A549 (cell line): ENCODE results near the gene TMEM179. TPM values are rescaled to one million over a fixed set of nuclear protein-coding genes. Genes with fewer than 3 reads are reported as not detected.

Experiments
- ATAC-seq, 2 experiments: fragments of 200-7000 bp in 1 of 2; fragments of >200 bp in 1 of 2; cut with Nextera tagmentation in 1 of 2; cut with Tn5 transposase in 1 of 2; 3 replicates each; pipeline versions ENCODE4 v1.8.0 to v1.9.1; 2018 to 2020; ENCODE audit warnings: mild to moderate bottlenecking in 1 of 2, moderate library complexity in 1 of 2
- CTCF ChIA-PET: fragments of 300-600 bp; sonication (Branson Sonifier 250); formaldehyde crosslinking; extraction: SDS; loops from one replicate; lab custom pipeline; 2021; ENCODE audit warnings: antibody characterized with exemption, inconsistent platforms; lab: Yijun Ruan, JAX
- POLR2A ChIA-PET: fragments of 350-600 bp; formaldehyde crosslinking; extraction: SDS; loops from one replicate; lab custom pipeline; 2021; ENCODE audit warnings: antibody characterized with exemption, inconsistent platforms; lab: Yijun Ruan, JAX
- DNase-seq, 2 experiments: peaks; one replicate each; pipeline versions ENCODE4 v3.0.0 to v3.0.0-alpha.2; 2011 to 2016; ENCODE audit warnings: low read depth in 1 of 2, low spot score in 1 of 2
- FAIRE-seq: peaks from 2 replicates; lab custom pipeline; 2011; peaks lifted over from hg19 to GRCh38; lab: Jason Lieb, UNC
- H3K27ac ChIP-seq, 2 experiments: fragments of >200 bp; sonication (Bioruptor Twin); formaldehyde crosslinking; 3 replicates each; pipeline ENCODE4 v1.5.1; 2016 to 2017
- H3K4me1 ChIP-seq: fragments of >200 bp; sonication (Bioruptor Twin); formaldehyde crosslinking; 3 replicates; pipeline ENCODE4 v1.6.1; 2016
- H3K4me2 ChIP-seq: fragments of >200 bp; sonication (Bioruptor Twin); formaldehyde crosslinking; 3 replicates; pipeline ENCODE4 v1.6.1; 2016
- H3K4me3 ChIP-seq: fragments of >200 bp; sonication (Bioruptor Twin); formaldehyde crosslinking; 3 replicates; pipeline ENCODE4 v1.5.1; 2016
- H3K9me3 ChIP-seq: fragments of >200 bp; sonication (Bioruptor Twin); formaldehyde crosslinking; 3 replicates; pipeline ENCODE4 v1.6.1; 2016
- CHD4 ChIP-seq: fragments of 200-600 bp; sonication (generic); IDR thresholded peaks from 2 replicates; pipeline ENCODE4 v1.6.1; 2016; ENCODE audit warnings: antibody characterized with exemption, mild to moderate bottlenecking, borderline replicate concordance
- EHMT2 ChIP-seq: fragments of 200-600 bp; sonication (generic); IDR thresholded peaks from 2 replicates; pipeline ENCODE4 v1.6.1; 2016; ENCODE audit warnings: antibody characterized with exemption, low read depth, mild to moderate bottlenecking, moderate library complexity
- ESRRA ChIP-seq: fragments of 150-350 bp; IDR thresholded peaks from 2 replicates; pipeline ENCODE4 v1.6.1; 2014; ENCODE audit warnings: mild to moderate bottlenecking, low read length, borderline replicate concordance
- FOSB ChIP-seq: fragments of 250-450 bp; sonication (Bioruptor Pico); IDR thresholded peaks from 2 replicates; pipeline ENCODE4 v1.5.0; 2020; ENCODE audit warnings: mild to moderate bottlenecking, moderate library complexity
- FOSL2 ChIP-seq, 2 experiments: fragments of 450-650 bp in 1 of 2; fragments of >200 bp in 1 of 2; sonication (Bioruptor Twin) in 1 of 2; formaldehyde crosslinking; IDR thresholded peaks; 2 replicates each; pipeline versions ENCODE4 v1.5.0 to v1.6.1; 2016 to 2020; ENCODE audit warnings: mild to moderate bottlenecking in 1 of 2, moderate library complexity in 1 of 2
- FOXS1 ChIP-seq: fragments of 250-450 bp; sonication (Bioruptor Pico); IDR thresholded peaks from 2 replicates; pipeline ENCODE4 v1.5.0; 2020; ENCODE audit warnings: mild to moderate bottlenecking, moderate library complexity
- HDAC2 ChIP-seq: fragments of 200-600 bp; sonication (generic); IDR thresholded peaks from 2 replicates; pipeline ENCODE4 v1.6.1; 2016
- HOXB13 ChIP-seq: fragments of 250-450 bp; sonication (Bioruptor Pico); IDR thresholded peaks from 2 replicates; pipeline ENCODE4 v1.5.0; 2020; ENCODE audit warnings: low read depth, mild to moderate bottlenecking, moderate library complexity
- HOXB5 ChIP-seq: fragments of 250-450 bp; sonication (Bioruptor Pico); IDR thresholded peaks from 2 replicates; pipeline ENCODE4 v1.5.0; 2020; ENCODE audit warnings: mild to moderate bottlenecking, moderate library complexity
- MYC ChIP-seq: IDR thresholded peaks from 2 replicates; pipeline ENCODE4 v1.6.1; 2012; ENCODE audit warnings: mild to moderate bottlenecking, inconsistent platforms, low read length, improper control_type of control experiment, borderline replicate concordance
- NPAS2 ChIP-seq: fragments of 250-450 bp; sonication (Bioruptor Pico); IDR thresholded peaks from 2 replicates; pipeline ENCODE4 v1.8.0; 2022; ENCODE audit warnings: mild to moderate bottlenecking, moderate library complexity, borderline replicate concordance
- PHF8 ChIP-seq: fragments of 200-600 bp; sonication (generic); IDR thresholded peaks from 2 replicates; pipeline ENCODE4 v1.6.1; 2016; ENCODE audit warnings: low read depth, mild to moderate bottlenecking, antibody characterized with exemption, moderate library complexity, borderline replicate concordance
- RAD21 ChIP-seq, 2 experiments: fragments of >200 bp in 1 of 2; sonication (Bioruptor Twin) in 1 of 2; formaldehyde crosslinking in 1 of 2; IDR thresholded peaks in 1 of 2; conservative IDR thresholded peaks in 1 of 2; 2 replicates in 1 of 2; 3 replicates in 1 of 2; pipeline ENCODE4 v1.6.1; 2012 to 2018; ENCODE audit warnings: inconsistent platforms in 1 of 2
- RARB ChIP-seq: fragments of 250-450 bp; sonication (Bioruptor Pico); IDR thresholded peaks from 2 replicates; pipeline ENCODE4 v1.8.0; 2021; ENCODE audit warnings: mild to moderate bottlenecking, moderate library complexity
- REST ChIP-seq: fragments of 200-600 bp; sonication (generic); IDR thresholded peaks from 2 replicates; pipeline ENCODE4 v1.6.1; 2016; ENCODE audit warnings: antibody characterized with exemption, mild to moderate bottlenecking, moderate library complexity
- TP53 ChIP-seq: fragments of 250-450 bp; sonication (Bioruptor Pico); IDR thresholded peaks from 2 replicates; pipeline ENCODE4 v1.5.0; 2021; ENCODE audit warnings: mild to moderate bottlenecking, moderate library complexity
- ZFP36 ChIP-seq: fragments of 450-650 bp; IDR thresholded peaks from 2 replicates; pipeline ENCODE4 v1.6.1; 2014; ENCODE audit warnings: borderline replicate concordance; ENCODE audit not compliant: partially characterized antibody
- WGBS: methylation state at CpG from one replicate; pipeline ENCODE4 v1.1.6; 2017; ENCODE audit errors: missing lambda C conversion rate; 5-methylcytosine and 5-hydroxymethylcytosine counted together
- polyA plus RNA-seq, 4 experiments: library from polyadenylated mRNA; depleted of rRNA in 3 of 4; stranded (reverse); fragments of >200 nt; fragmentation: RNase III in 1 of 4; extraction: RNeasy Plus Mini Kit Qiagen cat#74134 plus additional on column Dnase treatment in 1 of 4; gene quantifications; 2 replicates in 3 of 4; 3 replicates in 1 of 4; pipeline ENCODE4 v1.2.3, GENCODE V29; 2011 to 2017
- TF ChIP-seq, protein P1 (sequence below): fragments of >200 bp; sonication (Bioruptor Twin); formaldehyde crosslinking; IDR thresholded peaks from 3 replicates; pipeline ENCODE4 v1.5.1; 2016
- TF ChIP-seq, protein P2 (sequence below): IDR thresholded peaks from 2 replicates; pipeline ENCODE4 v1.6.1; 2012

TMEM179 gene
- polyA plus RNA-seq, 2 of the 4 experiments (the other 2 are of a cell fraction): 0.63 TPM; not detected in 1

DNA sequence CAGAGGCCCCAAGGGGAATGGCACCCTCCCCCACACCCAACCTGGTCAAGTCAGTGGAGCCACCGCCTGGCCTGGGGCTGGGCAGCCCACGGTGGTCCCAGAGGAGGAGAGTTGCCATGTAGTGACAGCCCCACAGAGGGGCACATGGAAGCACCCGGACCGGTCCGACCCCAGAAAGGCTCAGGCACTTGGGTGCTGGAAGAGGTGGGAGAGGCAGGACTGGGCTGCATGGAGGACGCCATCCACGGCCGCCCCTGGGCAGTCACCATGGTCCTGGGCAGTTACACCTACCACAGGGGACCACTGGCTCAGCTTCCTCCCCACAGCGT is 37.9 kb upstream of the TMEM179 start (continued):
- TF ChIP-seq, protein P1, sequence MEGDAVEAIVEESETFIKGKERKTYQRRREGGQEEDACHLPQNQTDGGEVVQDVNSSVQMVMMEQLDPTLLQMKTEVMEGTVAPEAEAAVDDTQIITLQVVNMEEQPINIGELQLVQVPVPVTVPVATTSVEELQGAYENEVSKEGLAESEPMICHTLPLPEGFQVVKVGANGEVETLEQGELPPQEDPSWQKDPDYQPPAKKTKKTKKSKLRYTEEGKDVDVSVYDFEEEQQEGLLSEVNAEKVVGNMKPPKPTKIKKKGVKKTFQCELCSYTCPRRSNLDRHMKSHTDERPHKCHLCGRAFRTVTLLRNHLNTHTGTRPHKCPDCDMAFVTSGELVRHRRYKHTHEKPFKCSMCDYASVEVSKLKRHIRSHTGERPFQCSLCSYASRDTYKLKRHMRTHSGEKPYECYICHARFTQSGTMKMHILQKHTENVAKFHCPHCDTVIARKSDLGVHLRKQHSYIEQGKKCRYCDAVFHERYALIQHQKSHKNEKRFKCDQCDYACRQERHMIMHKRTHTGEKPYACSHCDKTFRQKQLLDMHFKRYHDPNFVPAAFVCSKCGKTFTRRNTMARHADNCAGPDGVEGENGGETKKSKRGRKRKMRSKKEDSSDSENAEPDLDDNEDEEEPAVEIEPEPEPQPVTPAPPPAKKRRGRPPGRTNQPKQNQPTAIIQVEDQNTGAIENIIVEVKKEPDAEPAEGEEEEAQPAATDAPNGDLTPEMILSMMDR: no peak
- TF ChIP-seq, protein P2, sequence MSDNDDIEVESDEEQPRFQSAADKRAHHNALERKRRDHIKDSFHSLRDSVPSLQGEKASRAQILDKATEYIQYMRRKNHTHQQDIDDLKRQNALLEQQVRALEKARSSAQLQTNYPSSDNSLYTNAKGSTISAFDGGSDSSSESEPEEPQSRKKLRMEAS: no peak

DNA sequence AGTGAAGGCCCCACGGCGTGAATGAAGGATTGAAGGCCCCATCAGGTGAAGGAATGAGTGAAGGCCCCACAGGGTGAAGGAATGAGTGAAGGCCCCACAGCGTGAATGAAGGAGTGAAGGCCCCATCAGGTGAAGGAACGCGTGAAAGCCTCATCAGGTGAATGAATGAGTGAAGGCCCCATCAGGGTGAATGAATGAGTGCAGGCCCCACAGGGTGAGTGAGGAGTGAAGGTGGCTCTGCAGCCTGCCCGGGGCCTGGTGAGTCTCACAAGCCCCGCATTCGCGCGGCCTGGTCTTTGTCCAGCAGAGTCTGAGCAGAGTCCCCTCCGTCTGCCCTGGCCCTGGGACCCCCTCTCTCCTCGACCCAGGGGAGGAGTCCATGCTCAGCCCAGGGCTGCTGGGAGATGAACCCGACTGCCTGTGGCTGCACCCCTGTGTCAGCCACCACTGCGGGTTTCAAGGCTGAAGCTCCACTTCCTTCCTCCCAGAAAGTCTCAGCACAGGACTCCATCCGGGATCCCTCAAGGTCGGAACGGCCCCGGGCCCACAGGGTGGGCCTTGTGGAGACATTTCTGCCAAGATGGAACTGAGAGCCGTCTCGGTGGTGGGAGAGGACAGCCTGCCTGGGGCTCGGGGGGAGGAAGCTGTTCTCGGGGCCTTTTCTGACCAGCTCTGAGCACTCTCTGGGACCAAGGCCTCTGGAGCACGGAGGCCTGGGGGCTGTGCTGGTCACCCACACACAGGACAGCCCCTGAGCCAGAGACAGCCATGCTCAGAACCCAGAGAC is 37.4 kb upstream of the TMEM179 start:
- DNase-seq (no peak), ATAC-seq (no peak), FAIRE-seq (no peak)
- Histone ChIP-seq H3K9me3 (0 out of 3 replicates have a peak, but pooled peaks cover 6% of the 10 kb centered on the region), H3K4me1 (peaks cover 11% of the 10 kb centered on the region; the same call in 1 of the 3 replicates), H3K4me2 (no peak overlapping the region), H3K27ac (no peak overlapping the region), H3K4me3 (no peak overlapping the region)
- CTCF ChIA-PET: interaction anchor here (0.6 to 6.3 kb wide), 5 partner anchors 40 to 565 kb away, joined by 3 to 45 read pairs (median 4); no protein-coding TSS in a partner anchor
- no peak for TF ChIP-seq MYC
- no peak for TF ChIP-seq CHD4
- TF ChIP-seq NPAS2: no peak
- no peak for TF ChIP-seq FOSL2 (IDR thresholded peaks at IDR 0.05)
- no peak for TF ChIP-seq FOSL2 (CRISPR knock-in tag; IDR thresholded peaks at IDR 0.05)
- TF ChIP-seq FOSB (CRISPR knock-in tag): no peak
- TF ChIP-seq HDAC2: no peak
- no peak for TF ChIP-seq PHF8
- TF ChIP-seq HOXB13 (CRISPR knock-in tag): no peak
- no peak for TF ChIP-seq ESRRA
- no peak for TF ChIP-seq FOXS1 (CRISPR knock-in tag)
- no peak for TF ChIP-seq RAD21 (conservative IDR thresholded peaks at IDR 0.05 in 1 of 2, IDR thresholded peaks at IDR 0.05 in 1 of 2)
- TF ChIP-seq EHMT2: no peak
- TF ChIP-seq, protein P1: no peak
- TF ChIP-seq TP53 (CRISPR knock-in tag): no peak
- TF ChIP-seq HOXB5 (CRISPR knock-in tag): no peak
- TF ChIP-seq REST: no peak
- TF ChIP-seq RARB (CRISPR knock-in tag): no peak
- no peak for TF ChIP-seq ZFP36
- POLR2A ChIA-PET: no interaction called here
- WGBS: 74% methylated on average over 19 of the region's 23 CpGs
